Ascending aorta (tissue), 2 donors: ENCODE results near the gene AUTS2. TPM values are rescaled to one million over a fixed set of nuclear protein-coding genes. Genes with fewer than 3 reads are reported as not detected.

Experiments
- DNase-seq, 2 donors: peaks; one replicate each; pipeline ENCODE4 v3.0.0-alpha.2; 2019; ENCODE audit warnings: low spot score in 2 of 2
- H3K27ac ChIP-seq, 2 donors: fragments of 200-600 bp; sonication (generic); one replicate each; pipeline ENCODE4 v1.5.1; 2016 to 2017; ENCODE audit warnings: mild to moderate bottlenecking in 1 of 2
- H3K27me3 ChIP-seq: fragments of 200-600 bp; sonication (generic); one replicate; pipeline ENCODE4 v1.5.1; 2017
- H3K36me3 ChIP-seq, 2 donors: fragments of 200-600 bp; sonication (generic); one replicate each; pipeline ENCODE4 v1.5.1; 2016
- H3K4me1 ChIP-seq, 2 donors: fragments of 200-600 bp; sonication (generic); one replicate each; pipeline ENCODE4 v1.5.1; 2016 to 2017; ENCODE audit warnings: mild to moderate bottlenecking in 1 of 2
- H3K4me3 ChIP-seq, 2 donors: fragments of 200-600 bp; sonication (generic); one replicate each; pipeline ENCODE4 v1.5.1; 2016 to 2017; ENCODE audit warnings: mild to moderate bottlenecking in 1 of 2
- H3K9me3 ChIP-seq, 2 donors: fragments of 200-600 bp; sonication (generic); one replicate each; pipeline ENCODE4 v1.5.1; 2016
- CTCF ChIP-seq, 3 experiments: fragments of 200-600 bp in 2 of 3; fragments of 450-650 bp in 1 of 3; sonication (generic) in 2 of 3; IDR thresholded peaks; one replicate each; pipeline ENCODE4 v1.5.1; 2016 to 2019; ENCODE audit warnings: antibody characterized with exemption in 3 of 3, mild to moderate bottlenecking in 1 of 3, moderate library complexity in 1 of 3
- intact Hi-C: fragments of 100-400 bp; cut with DNase I; formaldehyde crosslinking; loops from one replicate; pipeline ENCODE4 v1.15.1; 2023
- total RNA-seq: library from RNA; depleted of rRNA; stranded (reverse); fragments of >200 nt; gene quantifications from one replicate; pipeline ENCODE4 v1.1.0, GENCODE V29; 2016

The AUTS2 gene
- total RNA-seq, 1 donor from 2014 or later: 90.4 TPM

GRCh38 chr7:69889338-69889975 lies 291.2 kb downstream of the AUTS2 start:
- no peaks in the 10 kb centered on the region for H3K4me1 ChIP-seq
- no peak overlapping the region for H3K4me3 ChIP-seq
- H3K27ac ChIP-seq: no peak overlapping the region
- DNase-seq: no peak
- H3K36me3 ChIP-seq: no peaks in the 10 kb centered on the region
- no peaks in the 10 kb centered on the region for H3K9me3 ChIP-seq
- intact Hi-C loops: no loop called here
- TF ChIP-seq CTCF (IDR thresholded peaks at IDR 0.05): no peak
- no peaks in the 10 kb centered on the region for H3K27me3 ChIP-seq

- Histone ChIP-seq H3K4me1 (no peaks in the 10 kb centered on the region), H3K27me3 (no peaks in the 10 kb centered on the region), H3K36me3 (no peaks in the 10 kb centered on the region), H3K9me3 (no peaks in the 10 kb centered on the region), H3K4me3 (no peak overlapping the region), H3K27ac (no peak overlapping the region)
- DNase-seq: no peak
- no peak for TF ChIP-seq CTCF (IDR thresholded peaks at IDR 0.05)
- intact Hi-C loops: no loop called here
These were observed 291.7 kb downstream of the AUTS2 start for GRCh38 chr7:69889976-69890351.

- Histone ChIP-seq H3K4me3 (no peak overlapping the region), H3K9me3 (no peaks in the 10 kb centered on the region), H3K27me3 (no peaks in the 10 kb centered on the region), H3K27ac (no peak overlapping the region), H3K4me1 (no peaks in the 10 kb centered on the region), H3K36me3 (no peaks in the 10 kb centered on the region)
- intact Hi-C loops: no loop called here
- TF ChIP-seq CTCF (IDR thresholded peaks at IDR 0.05): no peak
- no peak for DNase-seq
These were observed 294.5 kb downstream of the AUTS2 start for GRCh38 chr7:69892790-69893189.

GRCh38 chr7:69893906-69894305 lies 295.6 kb downstream of the AUTS2 start:
- peak in 1 of 3 experiments; percentile 23 for TF ChIP-seq CTCF (IDR thresholded peaks at IDR 0.05)
- no peaks in the 10 kb centered on the region for H3K27me3 ChIP-seq
- H3K4me1 ChIP-seq: no peaks in the 10 kb centered on the region
- no peak for DNase-seq
- no peaks in the 10 kb centered on the region for H3K9me3 ChIP-seq
- no peaks in the 10 kb centered on the region for H3K36me3 ChIP-seq
- H3K4me3 ChIP-seq: no peak overlapping the region
- no peak overlapping the region for H3K27ac ChIP-seq
- intact Hi-C loops: no loop called here

- DNase-seq: no peak
These were observed 297.2 kb downstream of the AUTS2 start for GRCh38 chr7:69895446-69895845.

More at GRCh38 chr7:69895446-69895845, 297.2 kb downstream of the AUTS2 start:
- no peaks in the 10 kb centered on the region for H3K4me1 ChIP-seq
- intact Hi-C loops: no loop called here
- H3K27ac ChIP-seq: no peak overlapping the region
- H3K36me3 ChIP-seq: no peaks in the 10 kb centered on the region
- no peak for TF ChIP-seq CTCF (IDR thresholded peaks at IDR 0.05)
- H3K9me3 ChIP-seq: no peaks in the 10 kb centered on the region
- H3K4me3 ChIP-seq: no peak overlapping the region
- no peaks in the 10 kb centered on the region for H3K27me3 ChIP-seq
